Panc1 (cell line): ENCODE measurements around the gene GDPD1. TPM values are rescaled to one million over a fixed set of nuclear protein-coding genes. Genes with fewer than 3 reads are reported as not detected.

Experiments used
- ATAC-seq: fragments of 200-7000 bp; cut with Tn5 transposase; 2 replicates; pipeline ENCODE4 v1.9.1; 2020; ENCODE audit warnings: mild to moderate bottlenecking, moderate library complexity
- BruUV-seq: library from RNA; stranded (reverse); fragments of 400-500 nt; replicated peaks from 2 replicates; lab custom pipeline; 2021; lab: Mats Ljungman, UMichigan
- CTCF ChIA-PET: fragments of 300-600 bp; sonication (Branson Sonifier 250); formaldehyde crosslinking; loops from one replicate; lab custom pipeline; 2022; ENCODE audit warnings: antibody characterized with exemption; lab: Charles Lee
- POLR2A ChIA-PET: fragments of 300-600 bp; sonication (Branson Sonifier 250); formaldehyde crosslinking; loops from one replicate; lab custom pipeline; 2022; ENCODE audit warnings: antibody characterized with exemption; lab: Charles Lee
- DNase-seq: peaks from one replicate; pipeline ENCODE4 v3.0.0-alpha.2; 2010; ENCODE audit warnings: low read depth, low spot score
- H3K27ac ChIP-seq: 2 replicates; pipeline ENCODE4 v1.5.1; 2011; ENCODE audit warnings: mild to moderate bottlenecking, low read length, inconsistent platforms
- H3K27me3 ChIP-seq: fragments of 200-500 bp; sonication (Bioruptor generic); 2 replicates; pipeline ENCODE4 v1.6.0; 2014; ENCODE audit warnings: low read length, inconsistent platforms; ENCODE audit not compliant: control insufficient read depth, insufficient read depth
- H3K36me3 ChIP-seq: fragments of 200-500 bp; sonication (Bioruptor generic); 2 replicates; pipeline ENCODE4 v1.5.1; 2014; ENCODE audit warnings: inconsistent platforms, mild to moderate bottlenecking, low read length, moderate library complexity; ENCODE audit not compliant: control insufficient read depth, insufficient read depth
- H3K4me1 ChIP-seq: 2 replicates; pipeline ENCODE4 v1.5.1; 2011; ENCODE audit warnings: inconsistent platforms, mild to moderate bottlenecking, low read length, moderate library complexity; ENCODE audit not compliant: control insufficient read depth, insufficient read depth
- H3K4me3 ChIP-seq, 2 experiments: 2 replicates each; pipeline ENCODE4 v1.5.1; 2011 to 2012; ENCODE audit warnings: low read depth in 2 of 2, low read length in 2 of 2, mild to moderate bottlenecking in 2 of 2, inconsistent platforms in 1 of 2, moderate library complexity in 1 of 2
- H3K9me3 ChIP-seq: fragments of 200-500 bp; sonication (Bioruptor generic); 2 replicates; pipeline ENCODE4 v1.5.1; 2014; ENCODE audit warnings: low read depth, mild to moderate bottlenecking, inconsistent platforms, low read length, moderate library complexity; ENCODE audit not compliant: control insufficient read depth, insufficient read depth
- POLR2AphosphoS5 ChIP-seq: IDR thresholded peaks from 2 replicates; pipeline ENCODE4 v1.6.1; 2012; ENCODE audit warnings: mild to moderate bottlenecking, low read depth, low read length, moderate library complexity
- SIN3A ChIP-seq: IDR thresholded peaks from 2 replicates; pipeline ENCODE4 v1.6.1; 2012; ENCODE audit warnings: low read depth, mild to moderate bottlenecking, low read length, moderate library complexity, borderline replicate concordance; ENCODE audit not compliant: insufficient read depth
- TCF7L2 ChIP-seq: IDR thresholded peaks from 2 replicates; pipeline ENCODE4 v1.6.1; 2011; ENCODE audit warnings: mild to moderate bottlenecking, low read depth, low read length, inconsistent platforms
- in situ Hi-C: cut with HindIII; loops from 2 replicates; pipeline ENCODE4 v1.10.0; 2016; ENCODE audit warnings: low sequenced_read_pairs, low pct_unique_long_range_greater_than_20kb
- intact Hi-C: fragments of 100-400 bp; cut with micrococcal nuclease; formaldehyde crosslinking; loops from one replicate; pipeline ENCODE4 v1.10.0; 2022; ENCODE audit not compliant: unreplicated experiment
- total RNA-seq: library from RNA; stranded (reverse); gene quantifications from one replicate; pipeline ENCODE4 v1.2.1, GENCODE V29; 2021; ENCODE audit not compliant: unreplicated experiment
- TF ChIP-seq, protein P1 (sequence below): fragments of 450-650 bp; IDR thresholded peaks from 2 replicates; pipeline ENCODE4 v1.5.1; 2017; ENCODE audit warnings: mild to moderate bottlenecking
- TF ChIP-seq, protein P2 (sequence below), 2 experiments: IDR thresholded peaks; 2 replicates each; pipeline ENCODE4 v1.6.1; 2011 to 2012; ENCODE audit warnings: low read depth in 2 of 2, control low read depth in 1 of 2, low read length in 1 of 2, mild to moderate bottlenecking in 1 of 2, moderate library complexity in 1 of 2; ENCODE audit not compliant: insufficient read depth in 1 of 2

GDPD1 gene
- total RNA-seq, 1 experiment from 2014 or later, result 0.26 TPM

DNA sequence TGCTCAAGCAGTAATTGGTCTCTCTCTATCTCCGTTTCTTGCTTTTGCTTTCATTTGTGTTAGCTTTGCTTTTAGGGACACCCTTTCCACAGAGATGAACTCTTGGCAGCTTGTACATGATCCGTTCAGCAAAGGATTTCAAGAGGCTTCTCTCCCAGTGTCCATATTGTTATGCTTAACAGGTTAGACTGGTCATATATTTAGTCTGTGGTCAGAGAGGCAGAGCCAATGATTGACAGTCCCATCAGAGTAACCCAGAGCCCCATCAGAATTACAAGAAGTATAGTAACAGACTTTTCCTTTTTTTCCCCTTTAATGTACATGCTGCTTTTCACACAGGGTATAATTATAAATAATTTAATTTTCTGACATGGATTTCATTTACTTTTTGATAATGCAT is 34.4 kb downstream of the GDPD1 start:
- H3K9me3 ChIP-seq, result no peaks in the 10 kb centered on the region
- no peaks in the 10 kb centered on the region for H3K27me3 ChIP-seq
- H3K27ac ChIP-seq, result no peak overlapping the region
- no TSS peak for BruUV-seq
- H3K4me3 ChIP-seq, result no peak overlapping the region
- POLR2A ChIA-PET, result no interaction called here
- in situ Hi-C loops, result no loop called here
- ATAC-seq (no peak), DNase-seq (no peak)
- H3K4me1 ChIP-seq, result no peaks in the 10 kb centered on the region
- no peak for TF ChIP-seq POLR2AphosphoS5
- TF ChIP-seq, protein P1, sequence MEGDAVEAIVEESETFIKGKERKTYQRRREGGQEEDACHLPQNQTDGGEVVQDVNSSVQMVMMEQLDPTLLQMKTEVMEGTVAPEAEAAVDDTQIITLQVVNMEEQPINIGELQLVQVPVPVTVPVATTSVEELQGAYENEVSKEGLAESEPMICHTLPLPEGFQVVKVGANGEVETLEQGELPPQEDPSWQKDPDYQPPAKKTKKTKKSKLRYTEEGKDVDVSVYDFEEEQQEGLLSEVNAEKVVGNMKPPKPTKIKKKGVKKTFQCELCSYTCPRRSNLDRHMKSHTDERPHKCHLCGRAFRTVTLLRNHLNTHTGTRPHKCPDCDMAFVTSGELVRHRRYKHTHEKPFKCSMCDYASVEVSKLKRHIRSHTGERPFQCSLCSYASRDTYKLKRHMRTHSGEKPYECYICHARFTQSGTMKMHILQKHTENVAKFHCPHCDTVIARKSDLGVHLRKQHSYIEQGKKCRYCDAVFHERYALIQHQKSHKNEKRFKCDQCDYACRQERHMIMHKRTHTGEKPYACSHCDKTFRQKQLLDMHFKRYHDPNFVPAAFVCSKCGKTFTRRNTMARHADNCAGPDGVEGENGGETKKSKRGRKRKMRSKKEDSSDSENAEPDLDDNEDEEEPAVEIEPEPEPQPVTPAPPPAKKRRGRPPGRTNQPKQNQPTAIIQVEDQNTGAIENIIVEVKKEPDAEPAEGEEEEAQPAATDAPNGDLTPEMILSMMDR, result no peak
- intact Hi-C loops, result no loop called here
- H3K36me3 ChIP-seq, result no peaks in the 10 kb centered on the region
- CTCF ChIA-PET, result no interaction called here

DNA sequence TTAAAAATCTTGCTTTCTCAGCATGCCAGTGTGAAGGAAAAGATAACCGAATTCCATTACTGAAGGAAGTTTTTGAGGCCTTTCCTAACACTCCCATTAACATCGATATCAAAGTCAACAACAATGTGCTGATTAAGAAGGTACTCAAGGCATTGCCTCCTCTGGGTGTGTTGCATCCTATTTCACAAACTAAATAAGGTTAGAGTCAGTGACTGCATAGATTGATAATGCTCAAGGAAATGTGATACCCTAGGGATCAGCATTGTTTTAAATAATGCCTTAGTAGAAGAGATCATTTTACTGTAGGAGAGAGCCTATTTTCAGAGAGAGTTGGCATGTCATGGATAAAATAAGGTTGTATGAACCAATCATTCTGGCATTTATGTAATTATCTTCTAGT is 36.8 kb downstream of the GDPD1 start:
- H3K27me3 ChIP-seq, result no peaks in the 10 kb centered on the region
- intact Hi-C loops, result no loop called here
- H3K9me3 ChIP-seq, result no peaks in the 10 kb centered on the region
- ChIA-PET POLR2A (no interaction called here), CTCF (no interaction called here)
- no peak overlapping the region for H3K4me3 ChIP-seq
- TF ChIP-seq TCF7L2 (no peak), POLR2AphosphoS5 (no peak), SIN3A (no peak)
- TF ChIP-seq, protein P2, sequence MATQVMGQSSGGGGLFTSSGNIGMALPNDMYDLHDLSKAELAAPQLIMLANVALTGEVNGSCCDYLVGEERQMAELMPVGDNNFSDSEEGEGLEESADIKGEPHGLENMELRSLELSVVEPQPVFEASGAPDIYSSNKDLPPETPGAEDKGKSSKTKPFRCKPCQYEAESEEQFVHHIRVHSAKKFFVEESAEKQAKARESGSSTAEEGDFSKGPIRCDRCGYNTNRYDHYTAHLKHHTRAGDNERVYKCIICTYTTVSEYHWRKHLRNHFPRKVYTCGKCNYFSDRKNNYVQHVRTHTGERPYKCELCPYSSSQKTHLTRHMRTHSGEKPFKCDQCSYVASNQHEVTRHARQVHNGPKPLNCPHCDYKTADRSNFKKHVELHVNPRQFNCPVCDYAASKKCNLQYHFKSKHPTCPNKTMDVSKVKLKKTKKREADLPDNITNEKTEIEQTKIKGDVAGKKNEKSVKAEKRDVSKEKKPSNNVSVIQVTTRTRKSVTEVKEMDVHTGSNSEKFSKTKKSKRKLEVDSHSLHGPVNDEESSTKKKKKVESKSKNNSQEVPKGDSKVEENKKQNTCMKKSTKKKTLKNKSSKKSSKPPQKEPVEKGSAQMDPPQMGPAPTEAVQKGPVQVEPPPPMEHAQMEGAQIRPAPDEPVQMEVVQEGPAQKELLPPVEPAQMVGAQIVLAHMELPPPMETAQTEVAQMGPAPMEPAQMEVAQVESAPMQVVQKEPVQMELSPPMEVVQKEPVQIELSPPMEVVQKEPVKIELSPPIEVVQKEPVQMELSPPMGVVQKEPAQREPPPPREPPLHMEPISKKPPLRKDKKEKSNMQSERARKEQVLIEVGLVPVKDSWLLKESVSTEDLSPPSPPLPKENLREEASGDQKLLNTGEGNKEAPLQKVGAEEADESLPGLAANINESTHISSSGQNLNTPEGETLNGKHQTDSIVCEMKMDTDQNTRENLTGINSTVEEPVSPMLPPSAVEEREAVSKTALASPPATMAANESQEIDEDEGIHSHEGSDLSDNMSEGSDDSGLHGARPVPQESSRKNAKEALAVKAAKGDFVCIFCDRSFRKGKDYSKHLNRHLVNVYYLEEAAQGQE (IDR thresholded peaks at IDR 0.05; ENCODE audit: insufficient read depth in 1 of 2, low read depth in 2 of 2, low read length in 1 of 2), result no peak
- no peak for ATAC-seq
- no peak overlapping the region for H3K27ac ChIP-seq
- DNase-seq, result no peak
- H3K36me3 ChIP-seq, result no peaks in the 10 kb centered on the region
- no peaks in the 10 kb centered on the region for H3K4me1 ChIP-seq
- BruUV-seq, result no TSS peak
- in situ Hi-C loops, result no loop called here

DNA sequence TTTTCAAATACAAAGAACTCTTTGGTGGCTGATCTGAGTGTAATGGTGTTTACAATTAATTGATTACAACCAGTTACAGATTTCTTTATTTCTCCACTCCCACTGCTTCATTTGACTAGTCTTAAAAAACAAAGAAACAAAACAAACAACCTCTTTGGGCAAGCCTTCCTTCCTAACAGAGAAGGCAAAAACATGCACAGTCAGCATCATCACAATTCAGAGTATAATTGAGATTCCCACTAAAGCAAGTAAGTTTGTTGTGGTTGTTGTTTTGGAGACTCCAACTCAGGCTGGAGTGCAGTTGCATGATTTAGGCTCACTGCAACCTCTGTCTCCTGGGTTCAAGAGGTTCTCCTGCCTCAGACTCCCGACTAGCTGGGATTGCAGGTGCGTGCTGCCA is 40.4 kb downstream of the GDPD1 start:
- BruUV-seq, result no TSS peak
- intact Hi-C loops, result no loop called here
- DNase-seq (no peak), ATAC-seq (no peak)
- no peaks in the 10 kb centered on the region for H3K9me3 ChIP-seq
- no peak for TF ChIP-seq TCF7L2
- TF ChIP-seq POLR2AphosphoS5, result no peak
- TF ChIP-seq, protein P1, result no peak
- TF ChIP-seq SIN3A, result no peak
- TF ChIP-seq, protein P2 (IDR thresholded peaks at IDR 0.05; ENCODE audit: insufficient read depth in 1 of 2, low read depth in 2 of 2, low read length in 1 of 2), result no peak
- no peaks in the 10 kb centered on the region for H3K36me3 ChIP-seq
- no peaks in the 10 kb centered on the region for H3K4me1 ChIP-seq
- H3K27me3 ChIP-seq, result no peaks in the 10 kb centered on the region
- in situ Hi-C loops, result no loop called here
- H3K4me3 ChIP-seq, result no peak overlapping the region
- ChIA-PET CTCF (no interaction called here), POLR2A (no interaction called here)
- H3K27ac ChIP-seq, result no peak overlapping the region
